HG03103 (cell line): Measurements from ENCODE around the gene JAGN1.
"Not testable (repeated sequence)": the region's sequence is repeated elsewhere in the genome, so short reads cannot be mapped to it uniquely, and the experiment has no call there.

Experiments
- ATAC-seq: cut with Tn5 transposase; IDR thresholded peaks from one replicate; pipeline ENCODE4 v1.9.1; 2021; ENCODE audit warnings: low read depth; ENCODE audit not compliant: unreplicated experiment

The JAGN1 gene

DNA sequence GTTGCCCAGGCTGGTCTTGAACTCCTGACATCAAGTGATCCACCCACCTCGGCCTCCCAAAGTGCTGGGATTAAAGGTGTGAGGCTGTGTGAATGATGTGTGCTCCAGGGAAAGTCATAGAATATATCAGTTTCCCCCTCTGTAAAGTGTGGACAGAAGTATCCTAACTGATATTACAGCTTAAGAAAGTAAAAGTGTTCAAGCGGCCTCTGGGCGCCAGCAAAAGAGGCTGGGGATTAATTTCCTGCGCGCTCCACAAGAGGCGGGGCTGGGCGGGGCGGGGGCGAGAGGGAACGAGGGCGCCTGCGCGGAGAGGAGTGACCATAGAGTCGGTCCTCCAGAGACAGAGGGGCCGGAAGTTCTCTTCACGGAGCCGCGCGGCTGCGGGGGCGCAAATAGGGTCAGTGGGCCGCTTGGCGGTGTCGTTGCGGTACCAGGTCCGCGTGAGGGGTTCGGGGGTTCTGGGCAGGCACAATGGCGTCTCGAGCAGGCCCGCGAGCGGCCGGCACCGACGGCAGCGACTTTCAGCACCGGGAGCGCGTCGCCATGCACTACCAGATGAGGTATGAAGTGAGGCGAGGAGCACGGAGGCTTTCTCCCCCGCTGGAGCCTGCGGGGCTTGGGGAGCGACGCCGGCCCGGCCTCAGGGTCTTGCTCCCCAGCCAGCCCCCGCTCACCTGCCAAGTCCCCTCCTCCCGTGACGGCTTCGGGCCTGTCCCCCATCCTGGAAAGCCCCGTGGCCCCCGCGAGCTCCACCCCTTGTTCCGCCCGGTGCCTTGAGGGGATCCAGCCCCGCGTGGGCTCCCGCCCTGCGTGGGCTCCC is at the start of gene JAGN1:
JAGN1 (plus strand) TSS at position 362 of the 823 bp plus-strand sequence; CDS start at position 475, 113 bp downstream.
- ATAC-seq, result peak; percentile 76

DNA sequence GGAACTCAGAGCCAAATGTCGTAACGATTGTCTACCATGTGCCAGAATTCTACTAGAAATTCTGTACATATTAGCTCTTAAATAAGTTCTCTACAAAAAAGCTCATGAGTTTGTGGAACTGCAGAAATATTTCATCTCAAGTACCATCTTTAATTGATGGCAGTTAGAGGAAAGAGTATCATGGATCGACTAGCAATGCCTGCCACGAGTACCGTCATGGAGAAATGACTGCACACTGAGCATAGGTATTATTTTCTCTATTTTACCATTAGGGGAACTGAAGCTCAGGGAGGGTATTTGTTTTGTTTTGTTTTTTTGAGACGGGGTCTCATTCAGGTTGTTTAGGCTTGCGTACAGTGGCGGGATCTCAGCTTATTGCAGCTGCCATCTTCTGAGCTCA is 49.4 kb upstream of the JAGN1 start:
- ATAC-seq, result no peak

DNA sequence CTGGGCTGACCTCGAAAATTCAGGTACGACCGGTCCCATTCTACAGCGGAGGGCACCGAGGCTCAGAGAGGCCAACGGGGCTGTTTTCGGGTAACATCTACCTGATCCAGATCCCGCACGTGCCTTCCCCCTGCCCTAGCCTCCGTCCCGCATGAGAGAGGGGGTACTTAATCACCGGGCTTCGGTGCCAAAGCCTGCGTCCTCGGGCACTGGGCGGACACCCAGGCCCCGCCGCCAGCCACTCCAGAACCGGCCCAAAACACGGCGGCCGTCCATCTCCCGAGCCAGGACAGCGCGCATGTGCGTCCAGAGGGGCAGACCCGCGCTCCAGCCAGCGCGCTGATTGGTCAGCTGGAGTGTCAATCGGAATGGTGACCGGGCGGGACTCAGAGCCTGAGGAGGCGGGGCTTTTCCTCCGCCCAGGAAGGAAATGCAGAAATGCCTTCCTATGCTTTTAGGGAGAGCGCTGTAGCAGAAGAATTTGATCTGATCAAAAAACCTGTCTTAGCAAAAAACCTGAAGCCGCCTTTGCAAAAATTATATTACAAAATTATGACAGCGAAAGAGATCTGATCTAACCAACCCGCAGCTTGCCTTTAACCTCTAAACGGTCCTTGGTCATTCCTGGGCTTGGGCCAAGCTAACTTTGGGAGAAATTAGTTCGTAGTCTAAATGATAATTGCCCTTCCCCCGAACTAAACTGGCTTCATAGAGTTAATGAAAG is 46.5 kb upstream of the JAGN1 start, which contains the start of gene RPUSD3:
RPUSD3 (minus strand) TSS at position 294 of the 724 bp plus-strand sequence; CDS start at position 276, 18 bp downstream.
- peak; percentile 98 for ATAC-seq

GRCh38 chr3:9846231-9846630 is 44.2 kb upstream of the JAGN1 start:
- no peak for ATAC-seq

DNA sequence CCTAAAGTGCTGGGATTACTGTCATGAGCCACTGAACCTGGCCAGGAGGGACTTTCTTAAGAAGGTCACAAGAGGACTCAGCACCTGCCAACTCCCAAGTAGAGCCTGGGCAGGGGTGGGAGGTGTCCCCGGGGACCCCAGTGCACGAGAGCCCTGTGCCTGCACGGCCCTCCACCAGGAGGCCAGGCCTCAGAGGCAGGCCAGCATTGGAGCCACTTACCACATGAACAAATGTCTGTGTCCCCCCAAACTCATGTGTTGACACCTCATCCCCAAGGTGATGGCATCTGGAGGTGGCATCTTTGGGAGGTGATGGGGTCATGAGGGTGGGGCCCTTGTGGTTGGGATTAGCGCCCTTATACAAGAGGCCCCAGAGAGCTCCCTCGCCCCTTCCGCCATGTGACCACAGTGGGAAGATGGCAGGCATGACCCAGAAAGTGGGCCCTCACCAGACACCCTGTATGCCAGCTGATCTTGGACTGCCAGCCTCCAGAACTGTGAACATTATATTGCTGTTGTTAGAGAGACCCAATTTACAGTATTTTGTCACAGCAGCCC is 43.4 kb upstream of the JAGN1 start:
- ATAC-seq, result no peak

GRCh38 chr3:9847870-9848269 is 42.5 kb upstream of the JAGN1 start:
- ATAC-seq, result not testable (repeated sequence)

DNA sequence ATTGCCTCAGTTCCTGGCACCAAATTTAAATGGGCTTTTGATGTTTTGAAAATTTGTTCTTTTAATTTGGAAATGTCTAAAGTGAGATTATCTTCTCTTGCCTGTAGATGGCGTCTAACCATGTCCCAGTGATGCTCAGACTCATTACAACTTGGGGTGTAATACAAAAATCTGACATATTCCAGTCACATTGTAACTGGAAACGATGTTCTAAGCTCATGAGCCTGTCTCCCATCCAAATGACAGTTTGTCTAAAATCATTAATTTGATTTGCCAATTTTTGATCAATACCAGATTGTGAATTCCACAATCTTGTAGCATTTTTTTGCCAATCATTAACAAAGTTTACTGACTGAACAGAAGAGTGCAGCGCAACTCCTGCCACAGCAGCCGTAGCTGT is 41.5 kb upstream of the JAGN1 start:
- ATAC-seq, result not testable (repeated sequence)

DNA sequence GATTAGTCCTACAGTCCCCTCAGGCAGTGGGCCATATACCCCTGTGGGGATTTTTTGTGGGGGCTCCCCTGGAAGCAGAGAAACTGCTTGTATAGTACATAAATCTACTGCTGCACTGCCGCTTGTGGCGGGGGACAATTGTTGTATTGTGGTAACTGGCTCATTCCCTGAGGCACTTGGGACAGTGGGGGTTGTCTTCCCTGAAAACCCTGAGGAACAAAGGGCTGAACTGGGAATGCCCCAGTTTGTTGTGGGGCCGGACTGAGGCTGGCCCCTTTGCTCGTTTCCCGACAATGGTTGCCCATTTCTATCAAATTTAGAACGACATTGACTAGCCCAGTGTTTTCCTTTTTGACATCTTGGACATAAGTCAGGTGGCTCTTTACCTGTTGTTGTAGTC is 39.0 kb upstream of the JAGN1 start:
- ATAC-seq, result not testable (repeated sequence)

DNA sequence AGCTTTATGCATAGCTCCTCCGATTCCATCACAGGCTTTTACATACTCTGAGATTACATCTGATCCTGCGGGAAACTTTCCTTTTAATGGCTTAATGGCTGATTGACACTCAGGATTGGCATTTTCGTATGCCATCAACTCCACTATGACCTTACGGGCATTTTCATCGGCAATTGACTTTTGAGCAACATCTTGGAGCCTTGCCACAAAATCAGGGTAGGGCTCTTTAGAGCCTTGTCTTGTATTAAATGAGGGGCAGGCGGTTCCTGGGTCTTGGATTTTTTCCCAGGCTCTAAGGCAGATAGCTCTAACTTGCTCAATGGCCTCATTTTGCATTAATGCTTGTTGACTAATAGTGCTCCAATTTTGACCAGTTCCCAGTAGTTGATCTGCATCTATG is 38.5 kb upstream of the JAGN1 start:
- not testable (repeated sequence) for ATAC-seq

DNA sequence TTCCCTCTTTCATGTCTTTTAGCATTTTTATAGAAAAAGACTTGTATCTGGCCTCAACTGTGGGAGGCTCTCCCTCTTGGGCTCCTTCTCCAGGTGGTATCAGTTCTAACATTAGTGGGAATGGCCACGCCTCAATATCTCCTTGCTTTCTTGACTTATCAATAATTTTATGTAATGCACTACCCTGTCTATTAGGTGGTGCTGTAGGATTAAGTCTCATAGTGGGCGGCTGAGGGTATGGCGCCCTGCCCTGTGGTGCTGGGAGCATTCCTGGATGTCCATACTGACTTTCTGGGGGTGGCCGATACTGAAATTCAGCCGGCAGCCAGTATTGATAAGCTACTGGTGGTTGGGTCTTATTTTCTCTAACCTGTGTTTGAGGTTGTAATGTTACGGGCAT is 37.9 kb upstream of the JAGN1 start:
- no peak for ATAC-seq

- not testable (repeated sequence) for ATAC-seq
These were observed 36.0 kb upstream of the JAGN1 start for GRCh38 chr3:9854291-9854940.

DNA sequence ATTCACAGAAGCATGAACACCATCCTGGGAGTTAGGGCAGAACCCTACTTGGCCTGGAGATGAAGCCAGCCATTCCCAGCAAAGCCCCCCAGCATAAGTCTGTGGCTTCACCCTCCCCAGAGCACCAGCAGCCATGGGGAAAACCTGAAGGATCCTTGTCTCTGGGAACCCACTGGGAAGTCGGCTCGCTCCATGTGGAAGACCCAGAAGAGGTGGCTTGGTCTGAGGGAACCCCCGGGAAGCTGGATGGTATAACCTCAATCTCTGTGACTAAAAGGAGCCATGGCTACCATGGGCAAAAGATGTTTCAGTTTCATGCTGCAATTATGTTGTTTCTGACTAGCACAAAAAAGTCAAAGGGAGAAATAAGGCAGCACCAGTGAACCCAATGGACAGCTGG is 34.8 kb upstream of the JAGN1 start:
- no peak for ATAC-seq

DNA sequence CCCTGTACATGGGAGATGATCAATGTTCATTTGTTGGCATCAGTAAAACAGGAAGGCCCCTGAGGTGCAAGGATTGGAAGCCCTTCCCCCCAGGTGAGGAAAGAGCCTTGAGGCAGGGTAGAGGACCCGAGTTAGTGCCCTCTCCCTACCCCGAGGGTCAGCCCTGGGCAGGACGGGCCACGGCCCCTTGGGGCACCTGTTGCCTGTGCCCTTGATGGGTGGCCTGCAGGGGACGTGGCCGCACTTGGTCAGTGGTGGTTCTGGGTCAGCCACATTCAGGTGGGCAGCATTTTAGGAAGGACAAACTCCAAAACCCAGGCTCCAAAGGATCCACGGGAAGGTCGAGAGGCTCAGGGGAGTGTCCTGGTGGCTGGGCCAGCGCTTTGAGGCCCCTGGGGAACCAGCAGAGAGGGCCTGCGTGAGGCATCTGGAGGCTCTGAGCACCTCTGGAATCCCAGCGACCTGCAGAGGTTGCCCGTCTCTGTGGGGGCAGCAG is 30.8 kb upstream of the JAGN1 start:
- ATAC-seq, result no peak

GRCh38 chr3:9861201-9861600 is 29.2 kb upstream of the JAGN1 start:
- no peak for ATAC-seq

DNA sequence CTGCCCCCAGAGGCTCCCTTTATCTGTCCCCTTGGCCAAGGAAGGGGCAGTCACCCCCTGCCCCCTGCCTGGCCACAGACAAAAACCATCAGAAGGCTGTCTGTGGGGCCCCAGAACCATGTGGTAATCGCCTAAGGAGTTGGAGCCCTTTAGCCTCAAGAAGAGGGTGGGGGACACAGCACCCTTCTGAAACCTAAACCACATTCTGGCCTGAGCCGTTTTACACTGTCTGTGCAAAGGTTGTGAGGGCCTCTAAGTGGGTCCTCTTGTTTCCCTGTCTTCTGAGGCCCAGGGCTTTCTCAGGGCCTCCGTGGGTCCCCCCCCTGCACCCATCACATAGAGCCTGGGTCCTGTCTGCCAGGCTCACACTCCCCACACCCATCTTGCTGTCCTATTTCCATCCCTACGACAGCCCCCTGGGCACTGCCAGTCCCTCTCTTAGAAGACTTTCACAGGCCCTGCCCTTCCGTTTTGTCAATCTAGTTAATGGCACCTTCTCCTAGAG is 28.7 kb upstream of the JAGN1 start:
- no peak for ATAC-seq

- no peak for ATAC-seq
These were observed 27.9 kb upstream of the JAGN1 start for GRCh38 chr3:9862391-9863057.

DNA sequence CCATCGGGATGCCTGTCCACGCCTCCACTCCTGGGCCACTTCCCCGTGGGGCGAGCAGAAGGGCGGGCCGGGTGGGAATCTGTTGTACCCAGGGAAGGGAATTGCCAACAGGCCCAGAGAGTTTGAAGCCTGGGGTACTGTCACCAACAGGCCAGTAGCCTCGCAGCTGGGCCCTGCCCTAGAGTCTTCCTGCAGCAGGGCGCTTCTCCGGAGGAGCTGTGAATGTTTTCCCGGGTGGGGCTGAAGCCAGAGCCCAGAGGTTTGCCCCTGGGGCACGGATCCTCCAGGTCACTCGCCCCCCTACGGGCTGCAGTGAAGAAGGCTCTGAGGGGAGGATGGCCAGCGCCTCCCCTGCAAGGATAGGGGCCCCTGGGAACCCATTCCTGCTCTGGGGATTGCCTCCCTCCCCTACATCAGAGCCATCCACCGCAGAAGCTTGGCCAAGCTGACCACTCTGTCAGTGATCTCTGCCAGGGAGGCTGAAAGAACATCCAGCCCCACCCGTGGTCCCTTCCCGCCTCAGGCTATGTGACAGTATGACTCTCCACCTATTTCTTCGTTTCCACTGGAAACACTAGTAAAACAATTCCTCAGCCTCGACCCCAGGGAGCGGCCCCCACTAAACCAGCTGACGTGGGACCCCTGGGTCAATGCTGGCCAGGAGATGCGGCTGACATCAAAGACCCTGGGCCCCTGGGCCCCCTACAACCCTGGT is 27.2 kb upstream of the JAGN1 start:
- ATAC-seq, result no peak

DNA sequence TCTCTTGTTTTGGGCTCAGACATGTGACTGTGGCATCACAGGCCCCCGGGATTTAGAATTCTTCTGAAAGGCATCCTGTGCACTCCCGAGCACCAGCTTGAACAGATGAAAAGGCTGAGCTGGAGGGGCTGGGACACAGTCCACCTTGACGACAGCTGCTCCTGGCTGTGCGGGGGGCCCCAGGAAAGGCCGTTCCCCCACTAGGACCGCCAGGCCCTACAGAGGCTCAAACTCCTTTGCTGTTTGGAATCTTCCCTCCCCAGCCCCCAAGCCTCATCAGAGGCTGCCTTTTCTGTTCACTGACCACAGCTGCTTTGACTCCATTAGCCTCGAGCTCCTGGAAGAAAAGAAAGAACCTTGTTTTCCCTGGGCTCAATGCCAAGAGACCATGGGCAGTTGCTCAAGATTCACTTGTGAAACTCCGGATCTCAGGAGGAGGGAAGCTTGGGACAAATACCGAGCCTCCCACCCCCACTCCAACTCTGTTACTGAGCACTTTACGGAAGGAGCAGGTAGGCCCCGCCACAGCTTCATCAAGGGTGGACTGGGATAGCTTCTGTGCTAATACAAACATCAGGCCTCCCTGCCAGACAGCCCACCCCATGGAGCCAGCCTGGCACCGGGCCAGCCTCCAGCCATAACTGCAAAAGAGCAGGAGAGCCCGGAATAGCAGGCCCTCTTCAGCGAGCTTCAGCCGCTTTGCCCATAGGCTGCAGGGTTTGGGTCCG is 26.0 kb upstream of the JAGN1 start:
- ATAC-seq, result no peak
